ENCODE data around the gene C10orf90.

C10orf90 gene

DNA sequence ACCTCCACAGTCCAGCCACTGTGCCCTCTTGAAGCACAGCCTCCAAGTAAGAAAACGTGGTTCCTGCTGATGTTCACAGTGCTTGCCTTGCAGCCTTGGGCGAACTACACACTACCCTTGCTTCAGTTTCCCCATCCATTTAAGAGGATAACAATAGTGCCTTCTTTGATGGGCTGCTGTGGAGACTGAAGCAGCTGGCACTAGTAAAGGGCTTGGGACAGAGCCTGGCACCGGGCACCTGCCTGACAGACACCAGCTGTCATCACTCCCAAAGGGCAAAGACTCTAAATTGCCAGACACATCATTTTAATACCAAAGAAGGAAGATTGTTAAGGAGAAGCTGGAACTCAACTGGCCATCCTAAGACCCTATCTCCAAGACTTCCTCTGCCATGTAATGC, 3.1 kb upstream of the C10orf90 start:
- DNase-seq (ENCODE audit: low read depth): no peak

DNA sequence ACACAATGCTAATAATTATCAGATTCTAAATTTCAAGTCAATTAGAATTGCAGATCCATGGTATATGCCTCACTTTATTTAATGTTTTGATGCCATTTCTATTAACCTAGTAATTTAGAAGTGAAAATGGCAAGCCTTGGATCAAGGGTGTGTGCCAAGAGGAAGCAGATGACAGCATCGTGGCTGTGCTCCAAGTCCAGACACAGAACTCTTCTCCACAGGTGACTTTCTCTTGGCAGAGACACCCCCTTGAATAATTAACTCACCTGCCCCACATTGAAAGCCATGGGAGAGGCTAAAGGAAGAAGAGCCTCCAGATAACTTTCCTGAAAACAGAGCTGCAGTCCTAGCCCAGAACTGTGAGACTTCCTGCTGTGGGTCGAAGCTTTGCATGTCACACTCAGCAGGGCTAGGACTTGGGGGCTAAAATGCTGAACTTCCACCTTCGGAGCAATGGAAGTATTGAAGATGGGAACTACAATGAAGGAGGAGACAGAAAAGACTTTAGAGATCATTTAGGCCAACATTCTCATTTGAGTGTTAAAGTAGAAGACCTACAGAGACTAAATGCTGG, 996 bp upstream of the C10orf90 start:
- no peak for DNase-seq (ENCODE audit: low read depth)

DNA sequence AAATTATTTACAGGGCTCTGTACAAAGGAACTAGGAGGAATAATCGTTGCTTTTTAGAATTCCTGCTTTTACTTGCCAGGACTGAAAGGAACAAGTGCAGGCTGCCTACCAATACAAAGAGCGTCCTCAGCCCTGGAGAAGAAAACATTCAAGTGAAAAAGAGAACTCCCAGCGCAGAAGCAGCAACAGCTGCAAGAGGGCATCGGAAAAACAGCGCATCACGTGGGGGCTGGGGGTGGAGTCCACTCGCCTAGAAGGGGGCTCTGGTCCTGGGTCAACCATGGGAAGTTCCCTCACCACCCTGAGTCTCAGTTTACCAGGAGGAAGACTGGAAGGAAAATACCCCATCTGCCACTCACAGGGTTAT, 385 bp upstream of the C10orf90 start:
- DNase-seq (ENCODE audit: low read depth): no peak

DNA sequence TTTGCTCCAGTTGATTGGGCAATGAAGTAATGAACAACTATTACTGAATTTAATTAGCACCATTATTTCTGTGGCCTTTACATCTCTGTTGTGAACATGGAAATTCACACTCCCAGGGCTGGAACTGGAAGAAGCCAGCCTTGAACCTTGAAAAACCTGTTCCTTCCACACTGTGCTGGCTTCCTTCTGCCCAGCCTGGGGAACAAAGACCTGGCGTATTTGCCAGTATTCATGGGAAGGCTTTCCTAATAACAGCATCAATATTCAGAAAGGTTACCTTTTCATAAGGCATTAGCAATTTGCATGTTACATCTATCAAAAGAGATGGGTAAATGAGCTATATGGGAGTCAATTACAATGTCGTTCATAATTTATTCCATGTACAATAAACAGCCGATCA, 1.3 kb downstream of the C10orf90 start:
- no peak for DNase-seq (ENCODE audit: low read depth)

DNA sequence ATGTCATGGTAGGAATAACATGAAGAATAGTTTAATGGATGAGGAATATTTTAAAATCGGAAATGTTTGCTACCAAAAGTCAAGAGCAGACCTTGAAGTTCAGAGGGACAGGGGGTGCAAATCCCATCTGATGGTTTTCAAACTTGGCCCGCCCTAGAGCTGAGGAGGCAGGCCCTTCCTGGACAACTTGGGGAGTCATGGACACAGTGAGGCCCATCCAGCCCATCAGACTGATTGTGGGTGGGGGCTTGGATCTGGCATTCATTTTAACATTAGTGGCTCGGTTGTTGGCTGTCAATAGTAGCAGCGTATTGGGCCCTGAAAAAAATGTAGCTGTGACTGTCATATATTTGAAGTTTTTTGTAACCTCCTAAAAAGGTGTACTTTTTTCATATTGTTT, 2.0 kb downstream of the C10orf90 start:
- no peak for DNase-seq (ENCODE audit: low read depth)

DNA sequence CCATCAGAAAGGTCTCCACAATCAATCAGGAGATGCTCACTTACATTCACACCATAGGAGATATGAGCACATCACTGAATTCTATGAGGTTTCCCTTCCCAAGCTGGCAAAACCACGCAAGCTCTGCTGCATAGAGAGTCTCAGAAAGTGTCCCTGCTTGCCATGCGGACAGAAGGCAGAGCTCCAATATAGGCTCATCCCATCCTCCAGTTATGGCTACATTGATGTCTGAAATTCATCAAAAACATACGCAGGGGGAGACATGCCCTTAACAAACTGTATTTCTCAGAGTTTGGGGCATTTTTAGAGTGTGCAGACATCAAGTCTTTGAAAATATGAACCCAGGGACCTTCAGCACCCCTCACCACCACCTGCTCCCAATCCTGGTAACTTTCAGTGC, 2.9 kb downstream of the C10orf90 start:
- DNase-seq (ENCODE audit: low read depth): no peak

- no peak for DNase-seq (ENCODE audit: low read depth)
Measured at GRCh38 chr10:126665207-126665606, 5.3 kb downstream of the C10orf90 start.

- DNase-seq (ENCODE audit: low read depth): peak; percentile 43
Measured at GRCh38 chr10:126663880-126664279, 6.6 kb downstream of the C10orf90 start.

- DNase-seq (ENCODE audit: low read depth): peak; percentile 18
Measured at GRCh38 chr10:126663328-126663727, 7.2 kb downstream of the C10orf90 start.

- DNase-seq (ENCODE audit: low read depth): peak; percentile 36
Measured at GRCh38 chr10:126661841-126662515, 8.5 kb downstream of the C10orf90 start.

- DNase-seq (ENCODE audit: low read depth): no peak
Measured at GRCh38 chr10:126661356-126661755, 9.1 kb downstream of the C10orf90 start.

- DNase-seq (ENCODE audit: low read depth): no peak
Measured at GRCh38 chr10:126659750-126660149, 10.7 kb downstream of the C10orf90 start.

GRCh38 chr10:126658928-126659327, 11.6 kb downstream of the C10orf90 start:
- DNase-seq (ENCODE audit: low read depth): no peak

DNA sequence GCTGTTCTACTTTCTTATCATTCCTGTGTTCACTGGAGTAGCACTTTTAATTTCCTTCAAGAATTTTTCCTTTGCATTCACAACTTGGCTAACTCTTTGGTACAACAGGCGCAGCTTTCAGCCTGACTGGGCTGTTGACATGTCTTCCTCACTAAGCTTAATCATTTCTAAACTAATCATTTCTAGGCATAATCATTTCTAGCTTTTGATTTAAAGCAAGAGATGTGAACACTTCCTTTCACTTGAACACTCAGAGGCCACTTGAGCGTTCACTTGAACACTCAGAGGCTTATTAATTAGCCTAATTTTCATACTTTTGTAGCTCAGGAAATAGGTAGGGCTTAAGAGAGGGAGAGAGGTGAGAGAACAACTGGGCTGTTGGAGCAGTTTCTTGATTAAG, 15.9 kb downstream of the C10orf90 start:
- DNase-seq (ENCODE audit: low read depth): no peak

GRCh38 chr10:126651467-126651866, 19.0 kb downstream of the C10orf90 start:
- DNase-seq (ENCODE audit: low read depth): no peak

DNA sequence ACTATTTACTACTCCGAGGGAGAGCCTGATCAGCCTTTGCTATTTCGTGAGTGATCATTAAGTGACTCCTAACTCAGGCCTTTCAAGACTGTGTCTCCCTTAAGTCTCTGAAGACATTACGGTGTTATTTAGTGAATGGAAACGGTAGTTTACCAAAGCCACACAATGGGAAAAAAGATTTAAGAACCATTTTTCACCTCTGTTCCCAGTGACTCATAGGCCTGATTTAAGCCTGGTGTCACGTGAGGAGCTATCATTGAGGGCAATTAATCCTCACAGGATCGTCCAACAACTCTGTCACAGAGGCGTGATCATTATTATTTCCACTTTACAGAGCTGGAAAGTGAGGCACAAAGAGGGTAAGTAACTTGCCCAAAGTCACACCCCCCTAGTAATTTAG, 20.3 kb downstream of the C10orf90 start:
- no peak for DNase-seq (ENCODE audit: low read depth)

- no peak for DNase-seq (ENCODE audit: low read depth)
Measured at GRCh38 chr10:126647116-126647515, 23.4 kb downstream of the C10orf90 start.

DNA sequence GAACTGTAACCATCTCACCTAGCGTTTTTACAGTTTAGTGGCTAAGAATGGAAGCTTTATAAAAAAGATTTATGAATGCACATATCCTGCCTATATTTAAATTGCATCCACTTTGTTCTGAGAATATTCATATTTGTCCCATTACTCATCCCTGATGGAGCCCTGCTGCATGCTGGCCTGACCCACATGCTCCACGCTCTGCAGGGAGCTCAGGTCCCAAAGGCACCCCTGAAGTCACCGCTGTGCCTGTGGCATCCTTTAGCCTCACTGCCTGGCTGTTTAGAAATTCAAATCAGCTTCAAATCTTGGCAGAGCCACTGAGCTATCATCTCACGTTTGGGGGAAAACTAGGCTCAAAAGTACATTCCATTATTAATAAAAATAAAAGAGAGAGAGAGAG, 24.4 kb downstream of the C10orf90 start:
- DNase-seq (ENCODE audit: low read depth): peak; percentile 45

- no peak for DNase-seq (ENCODE audit: low read depth)
Measured at GRCh38 chr10:126640401-126640800, 30.1 kb downstream of the C10orf90 start.

DNA sequence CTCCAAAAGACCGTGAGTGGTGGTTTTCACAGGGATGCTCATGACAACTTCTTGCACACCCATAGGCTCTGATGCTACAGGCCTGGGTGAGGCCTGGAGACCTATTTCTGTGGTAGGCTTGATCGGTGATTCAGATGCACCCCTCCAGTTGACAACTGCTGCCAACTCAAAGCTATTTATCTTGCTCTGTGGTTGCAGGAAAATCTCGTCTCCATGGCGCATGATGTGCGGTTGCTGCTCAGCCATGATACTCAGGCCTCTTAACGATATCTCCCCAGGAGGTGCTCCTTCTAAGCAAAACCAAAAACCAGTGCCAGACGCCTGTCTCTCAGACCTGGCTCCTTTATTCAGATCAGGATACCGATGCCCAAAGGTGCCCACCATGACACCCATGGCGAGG, 31.4 kb downstream of the C10orf90 start:
- no peak for DNase-seq (ENCODE audit: low read depth)

GRCh38 chr10:126638542-126638941, 32.0 kb downstream of the C10orf90 start:
- DNase-seq (ENCODE audit: low read depth): no peak

- DNase-seq (ENCODE audit: low read depth): no peak
Measured at GRCh38 chr10:126637501-126637900, 33.0 kb downstream of the C10orf90 start.

- no peak for DNase-seq (ENCODE audit: low read depth)
Measured at GRCh38 chr10:126634911-126635310, 35.6 kb downstream of the C10orf90 start.

DNA sequence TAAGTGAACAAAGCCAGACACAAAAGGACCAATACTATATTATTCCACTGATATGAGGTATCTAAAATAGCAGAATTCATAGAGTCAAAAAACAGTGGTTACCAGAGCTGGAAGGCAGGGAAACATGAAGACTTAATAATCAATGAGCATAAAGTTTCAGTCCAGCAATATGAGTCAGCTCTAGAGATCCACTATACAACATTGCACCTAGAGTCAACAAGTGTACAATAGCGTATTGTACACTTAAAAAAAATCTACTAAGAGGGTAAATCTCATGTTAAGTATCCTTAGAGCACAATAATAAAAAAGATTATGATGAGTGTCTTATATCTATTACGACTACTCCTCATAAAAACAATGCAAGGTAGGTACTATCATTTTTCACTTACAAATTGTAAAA, 36.1 kb downstream of the C10orf90 start:
- no peak for DNase-seq (ENCODE audit: low read depth)
